HG03469 (cell line): ENCODE results near the gene HDDC3.
A peak's percentile ranks its signal among the peaks of the same experiment; 100 is the strongest.

ENCODE experiments used
- ATAC-seq: cut with Tn5 transposase; IDR thresholded peaks from one replicate; pipeline ENCODE4 v1.9.1; 2021; ENCODE audit warnings: mild to moderate bottlenecking, moderate library complexity, moderate number of reproducible peaks; ENCODE audit not compliant: unreplicated experiment

HDDC3 gene, protein sequence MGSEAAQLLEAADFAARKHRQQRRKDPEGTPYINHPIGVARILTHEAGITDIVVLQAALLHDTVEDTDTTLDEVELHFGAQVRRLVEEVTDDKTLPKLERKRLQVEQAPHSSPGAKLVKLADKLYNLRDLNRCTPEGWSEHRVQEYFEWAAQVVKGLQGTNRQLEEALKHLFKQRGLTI

DNA sequence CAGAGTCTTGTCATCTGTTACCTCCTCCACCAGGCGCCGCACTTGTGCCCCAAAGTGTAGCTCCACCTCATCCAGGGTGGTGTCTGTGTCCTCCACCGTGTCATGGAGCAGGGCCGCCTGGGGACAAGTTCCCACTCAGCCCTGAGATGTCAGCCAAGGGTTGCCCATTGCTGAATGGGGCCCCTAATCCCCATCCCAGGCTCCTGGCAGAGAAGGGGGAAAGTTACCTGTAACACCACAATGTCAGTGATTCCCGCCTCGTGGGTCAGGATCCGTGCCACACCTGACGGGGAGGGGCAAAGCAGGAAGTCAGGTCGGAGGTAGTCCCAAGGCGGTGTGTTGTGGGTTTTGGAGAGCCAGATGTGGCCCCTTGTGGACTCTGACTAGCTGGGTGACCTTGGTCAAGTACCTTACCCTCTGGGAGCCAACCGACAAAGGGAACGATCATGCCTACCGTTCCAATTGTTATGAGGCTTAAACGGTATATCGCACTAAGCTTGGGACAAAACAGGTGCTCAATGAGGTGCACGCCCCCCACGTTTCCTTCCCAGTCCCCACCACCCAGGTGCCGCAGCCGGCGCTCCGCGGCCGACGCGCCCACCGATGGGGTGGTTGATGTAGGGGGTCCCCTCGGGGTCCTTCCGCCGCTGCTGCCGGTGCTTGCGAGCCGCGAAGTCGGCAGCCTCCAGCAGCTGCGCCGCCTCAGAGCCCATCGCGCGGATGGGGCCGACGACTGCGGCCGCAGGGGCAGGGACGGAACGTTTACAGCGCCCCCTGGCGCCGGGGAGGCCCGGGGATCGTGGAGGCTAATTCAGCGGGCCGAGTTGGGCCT, at the start of gene HDDC3:
HDDC3 (minus strand) TSS at position 722 of the 832 bp plus-strand sequence; CDS start at position 713, 9 bp downstream.
- peak; percentile 41 for ATAC-seq

GRCh38 chr15:90982135-90982534, 49.8 kb upstream of the HDDC3 start:
- ATAC-seq, result peak; percentile 14

GRCh38 chr15:90981681-90982080, 49.3 kb upstream of the HDDC3 start:
- peak; percentile 72 for ATAC-seq

DNA sequence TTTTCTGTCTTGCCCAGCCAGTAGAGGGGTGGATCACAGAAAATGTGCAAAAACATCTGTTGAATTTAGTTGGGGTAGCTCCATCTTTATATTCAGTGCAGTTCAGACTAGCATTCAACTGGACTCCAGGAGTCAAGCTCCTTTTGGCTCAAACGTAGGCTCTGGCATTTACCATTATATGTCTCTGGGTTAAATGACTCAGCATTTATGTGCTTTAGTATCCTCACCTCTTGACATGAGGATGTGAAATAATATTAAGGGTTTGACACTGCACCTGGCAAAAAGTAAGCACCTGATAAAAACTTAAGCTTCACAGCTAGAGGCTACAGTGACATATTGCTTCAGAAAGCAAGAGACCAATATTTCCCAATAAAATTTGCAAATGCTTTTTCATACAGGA, 47.2 kb upstream of the HDDC3 start:
- ATAC-seq, result no peak

DNA sequence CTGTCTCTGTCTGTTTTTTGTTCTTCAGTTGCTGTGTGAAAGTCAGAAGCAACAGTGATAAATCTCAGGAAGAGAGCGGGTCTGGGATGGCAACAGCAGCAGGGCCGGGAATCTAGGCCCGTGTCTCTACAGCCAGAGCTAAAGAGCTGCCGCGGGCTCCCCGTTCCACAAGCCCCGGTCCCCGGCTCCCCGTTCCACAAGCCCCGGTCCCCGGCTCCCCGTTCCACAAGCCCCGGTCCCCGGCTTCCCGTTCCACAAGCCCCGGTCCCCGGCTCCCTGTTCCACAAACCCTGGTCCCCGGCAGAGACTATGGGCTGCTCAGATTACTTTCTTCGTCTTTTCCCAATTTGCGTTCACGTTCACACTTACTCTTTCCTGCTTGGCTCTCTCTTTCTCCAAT, 41.9 kb upstream of the HDDC3 start:
- ATAC-seq, result no peak

DNA sequence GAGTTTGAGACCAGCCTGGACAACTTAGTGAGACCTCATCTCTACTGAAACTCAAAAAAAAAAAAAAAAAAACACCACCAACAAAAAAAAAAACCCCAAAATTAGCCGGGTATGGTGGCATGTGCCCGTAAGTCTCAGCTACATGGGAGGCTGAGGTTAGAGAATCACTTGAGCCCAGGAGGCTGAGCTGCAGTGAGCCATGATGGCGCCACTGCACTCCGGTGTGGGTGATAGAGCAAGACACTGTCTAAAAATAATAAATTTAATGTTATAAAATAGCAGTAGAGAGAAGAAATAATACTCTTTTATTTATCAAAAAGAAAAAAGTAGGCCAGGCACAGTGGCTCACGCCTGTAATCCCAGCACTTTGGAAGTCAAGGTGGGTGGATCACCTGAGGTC, 39.8 kb upstream of the HDDC3 start:
- ATAC-seq, result no peak

GRCh38 chr15:90970274-90970673, 37.9 kb upstream of the HDDC3 start:
- no peak for ATAC-seq

- ATAC-seq, result no peak
Measured at GRCh38 chr15:90968434-90968833, 36.1 kb upstream of the HDDC3 start.

- no peak for ATAC-seq
Measured at GRCh38 chr15:90967206-90967605, 34.9 kb upstream of the HDDC3 start.

DNA sequence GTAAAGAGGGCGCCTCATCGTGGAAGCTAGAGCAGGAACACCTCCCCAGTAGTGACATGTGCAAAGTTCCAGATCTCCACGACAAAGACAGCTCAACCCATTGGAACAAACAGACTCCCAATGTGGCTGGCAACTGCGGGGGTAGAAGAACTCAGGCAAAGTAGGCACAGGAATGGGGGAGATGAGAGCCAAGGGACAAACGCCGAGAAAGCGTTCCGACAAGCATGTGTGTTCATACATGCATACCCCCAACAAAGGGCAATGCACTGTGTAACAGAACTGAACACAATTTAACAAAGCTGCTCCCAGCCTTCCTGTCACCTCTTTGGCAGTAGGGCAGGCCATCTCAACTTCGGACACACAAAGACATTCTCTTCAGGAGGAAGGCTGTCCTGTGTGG, 33.9 kb upstream of the HDDC3 start:
- no peak for ATAC-seq

GRCh38 chr15:90962021-90962420, 29.7 kb upstream of the HDDC3 start:
- no peak for ATAC-seq

DNA sequence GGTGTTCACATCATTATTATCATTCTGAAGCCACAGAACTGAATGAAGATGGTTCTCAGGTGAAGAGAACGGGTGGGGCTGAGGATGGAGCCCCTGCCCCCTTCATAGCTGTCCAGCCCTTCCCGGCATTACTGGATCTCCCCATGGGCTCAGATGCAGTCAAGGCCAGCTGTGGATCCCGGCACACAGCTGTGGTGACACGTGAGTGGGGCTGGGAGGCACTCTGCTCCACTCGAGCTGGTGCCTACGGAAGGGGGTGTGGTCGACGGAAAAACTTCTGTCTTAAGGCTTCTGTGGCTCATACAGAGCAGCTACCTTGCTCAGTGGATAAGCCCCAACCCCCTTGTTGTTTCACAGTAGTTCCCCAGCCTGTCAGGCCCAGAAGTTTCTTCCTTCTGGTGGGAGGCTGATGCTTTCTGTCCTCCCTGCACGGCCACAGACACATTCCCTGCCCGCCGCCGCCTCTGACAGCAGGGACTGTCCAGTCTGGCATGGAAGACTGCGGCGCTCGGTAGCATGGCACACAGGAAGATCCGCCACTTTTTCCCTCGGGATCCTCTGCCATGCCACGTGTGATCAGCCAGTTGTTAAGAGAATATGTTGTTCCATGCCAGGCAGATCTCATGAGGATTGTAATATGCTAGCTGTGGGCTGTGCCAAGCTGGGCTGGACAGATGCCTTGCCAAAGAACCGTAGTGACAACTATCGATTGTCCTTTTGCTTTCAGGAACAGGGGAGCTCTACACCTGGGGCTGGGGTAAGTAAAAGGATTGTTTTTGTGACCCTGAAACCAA, 28.1 kb upstream of the HDDC3 start:
- no peak for ATAC-seq

DNA sequence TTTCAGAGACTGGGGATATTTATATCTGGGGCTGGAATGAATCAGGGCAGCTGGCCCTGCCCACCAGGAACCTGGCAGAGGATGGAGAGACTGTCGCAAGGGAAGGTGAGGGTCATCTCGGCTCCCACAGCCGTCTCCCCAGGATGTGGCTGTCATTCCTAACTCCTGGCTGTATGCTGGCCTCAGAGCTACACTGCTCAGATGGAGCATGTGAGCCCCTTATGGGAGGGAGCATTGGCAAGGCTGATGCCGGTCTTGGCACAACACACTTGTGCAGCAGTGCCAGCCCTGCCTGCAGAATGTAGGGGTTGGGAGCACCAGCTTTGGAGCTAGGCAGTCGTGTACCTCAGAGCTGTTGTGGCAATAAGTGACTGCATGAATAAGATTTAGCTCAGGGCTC, 27.5 kb upstream of the HDDC3 start:
- ATAC-seq, result no peak

DNA sequence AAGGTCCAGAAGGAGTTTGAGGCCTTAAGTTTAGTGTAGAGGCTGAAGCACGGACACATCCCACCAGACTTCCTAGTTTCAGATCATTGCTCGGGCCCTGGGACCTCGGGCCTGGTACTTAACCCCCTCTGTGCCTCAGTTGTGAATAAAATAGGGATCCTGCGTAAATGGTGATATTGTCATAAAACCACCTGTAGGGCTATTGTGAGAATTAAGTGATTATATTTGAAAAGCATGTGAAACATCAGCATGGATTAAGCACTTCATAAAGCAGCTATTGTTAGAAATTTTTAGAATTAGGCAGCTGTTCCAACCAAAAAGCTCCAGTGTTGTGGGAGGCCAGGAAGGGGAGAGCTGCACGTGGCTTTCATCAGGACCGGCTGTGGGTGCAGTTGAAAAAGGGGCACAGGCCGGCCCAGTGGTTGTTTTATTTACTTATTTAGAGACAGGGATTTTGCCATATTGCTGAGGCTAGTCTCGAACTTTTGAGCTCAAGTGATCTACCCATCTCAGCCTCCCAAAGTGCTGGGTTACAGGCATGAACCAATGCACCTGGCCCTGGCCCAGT, 26.8 kb upstream of the HDDC3 start:
- ATAC-seq, result no peak

- no peak for ATAC-seq
Measured at GRCh38 chr15:90957791-90958190, 25.4 kb upstream of the HDDC3 start.

- no peak for ATAC-seq
Measured at GRCh38 chr15:90957031-90957790, 24.9 kb upstream of the HDDC3 start.

DNA sequence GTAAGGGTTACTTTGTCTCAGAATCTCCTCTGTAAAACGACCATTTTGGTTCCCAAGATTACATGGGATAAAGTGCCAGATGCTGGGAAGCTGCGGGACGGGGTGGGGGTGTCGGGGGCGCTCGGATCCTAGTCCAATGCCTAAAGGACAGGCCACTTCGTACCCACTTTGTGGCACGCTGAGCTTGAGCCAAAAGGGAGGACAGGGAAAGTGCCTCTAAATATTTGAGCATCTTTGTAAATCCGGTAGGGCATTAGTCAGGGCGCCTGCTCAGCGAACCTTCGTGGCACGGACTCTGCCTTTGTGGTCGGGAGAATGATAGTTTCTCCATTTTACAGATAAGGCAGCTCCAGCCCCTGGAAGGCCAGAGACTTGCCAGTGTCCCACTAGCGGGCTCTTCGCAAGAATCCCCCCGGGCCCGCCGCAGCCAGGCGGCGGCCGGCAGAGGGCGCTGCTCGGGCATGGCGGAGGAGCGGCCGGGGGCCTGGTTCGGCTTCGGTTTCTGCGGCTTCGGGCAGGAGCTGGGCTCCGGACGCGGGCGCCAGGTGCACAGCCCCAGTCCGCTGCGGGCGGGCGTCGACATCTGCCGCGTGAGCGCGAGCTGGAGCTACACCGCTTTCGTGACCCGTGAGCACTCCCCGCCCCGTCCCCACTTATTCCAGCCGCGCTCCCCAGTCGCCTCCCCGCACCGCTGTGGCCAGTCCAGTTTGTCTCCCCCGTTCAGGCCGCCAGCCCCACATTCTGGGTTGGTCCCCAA, 24.1 kb upstream of the HDDC3 start:
- ATAC-seq, result no peak

DNA sequence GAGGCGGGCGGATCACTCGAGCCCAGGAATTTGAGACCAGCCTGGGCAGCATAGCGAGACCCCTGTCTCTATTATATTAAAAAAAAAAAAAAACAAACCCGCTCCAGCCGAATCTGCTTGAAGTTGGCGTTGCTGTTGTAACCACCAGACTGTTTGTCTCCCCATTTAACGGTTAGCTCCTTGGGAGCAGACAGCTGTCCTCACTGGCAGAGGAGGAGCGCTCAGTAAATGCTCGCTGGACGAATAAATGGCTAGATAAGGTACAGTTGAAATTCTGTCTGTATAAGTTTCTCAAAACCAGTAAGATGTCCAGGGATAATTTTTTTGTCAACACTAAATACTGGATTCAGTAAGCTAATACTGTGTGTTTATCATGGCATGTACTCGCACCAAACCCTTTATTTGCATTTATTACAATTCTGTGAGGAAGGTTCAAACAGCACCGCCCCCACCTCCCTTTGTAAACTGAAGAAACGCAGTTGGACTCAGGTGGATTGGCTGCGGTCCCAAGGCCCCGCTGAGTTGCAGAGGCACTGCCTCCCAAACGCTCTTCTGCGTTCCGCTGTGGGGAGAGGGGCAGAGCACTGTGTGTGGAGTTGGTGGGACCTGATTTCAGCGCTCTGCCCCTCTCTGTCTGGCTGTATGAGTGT, 23.4 kb upstream of the HDDC3 start:
- ATAC-seq, result no peak
